MCF 10A (cell line): Measurements from ENCODE around the gene ECHDC3. TPM values are rescaled to one million over a fixed set of nuclear protein-coding genes. Genes with fewer than 3 reads are reported as not detected.

Source experiments
- BruUV-seq: library from RNA; stranded (reverse); fragments of 400-500 nt; replicated peaks from 2 replicates; lab custom pipeline; 2021; lab: Mats Ljungman, UMichigan
- CTCF ChIA-PET: fragments of 300-600 bp; sonication (Branson Sonifier 250); formaldehyde crosslinking; extraction: SDS; loops from one replicate; lab custom pipeline; 2021; ENCODE audit warnings: antibody characterized with exemption, inconsistent platforms; lab: Yijun Ruan, JAX
- POLR2A ChIA-PET: fragments of 300-600, 350-650 bp; sonication (Branson Sonifier 250); formaldehyde crosslinking; extraction: SDS; loops from one replicate; lab custom pipeline; 2020; ENCODE audit warnings: antibody characterized with exemption, inconsistent platforms; lab: Yijun Ruan, JAX
- DNase-seq: peaks from one replicate; pipeline ENCODE4 v3.0.0-alpha.2; 2018; ENCODE audit not compliant: unreplicated experiment
- H3K27ac Mint-ChIP-seq: one replicate; pipeline ENCODE4 v1.8.0; 2022; ENCODE audit warnings: mild to moderate bottlenecking, low read depth, mixed read lengths; ENCODE audit not compliant: unreplicated experiment
- H3K27me3 Mint-ChIP-seq: one replicate; pipeline ENCODE4 v1.8.0; 2022; ENCODE audit warnings: mixed read lengths; ENCODE audit not compliant: insufficient read depth, unreplicated experiment
- H3K36me3 Mint-ChIP-seq: one replicate; pipeline ENCODE4 v1.8.0; 2022; ENCODE audit warnings: mild to moderate bottlenecking, moderate library complexity, mixed read lengths; ENCODE audit not compliant: insufficient read depth, unreplicated experiment
- H3K4me1 Mint-ChIP-seq: one replicate; pipeline ENCODE4 v1.8.0; 2022; ENCODE audit warnings: mixed read lengths; ENCODE audit not compliant: insufficient read depth, unreplicated experiment
- H3K4me3 Mint-ChIP-seq: one replicate; pipeline ENCODE4 v1.8.0; 2022; ENCODE audit warnings: mild to moderate bottlenecking, moderate library complexity, mixed read lengths; ENCODE audit not compliant: unreplicated experiment
- H3K9me3 Mint-ChIP-seq: one replicate; pipeline ENCODE4 v1.8.0; 2022; ENCODE audit warnings: mixed read lengths; ENCODE audit not compliant: unreplicated experiment
- CTCF ChIP-seq: fragments of 200-600 bp; IDR thresholded peaks from one replicate; pipeline ENCODE4 v1.8.0; 2022; ENCODE audit warnings: antibody characterized with exemption, mild to moderate bottlenecking; ENCODE audit not compliant: unreplicated experiment
- intact Hi-C: fragments of 100-400 bp; cut with micrococcal nuclease; formaldehyde crosslinking; loops from 2 replicates; pipeline ENCODE4 v1.14.1; 2022
- total RNA-seq: library from RNA; stranded (reverse); gene quantifications from 2 replicates; pipeline ENCODE4 v1.2.3, GENCODE V29; 2022

ECHDC3 gene
- total RNA-seq, 1 experiment from 2014 or later, result 25.5 TPM

DNA sequence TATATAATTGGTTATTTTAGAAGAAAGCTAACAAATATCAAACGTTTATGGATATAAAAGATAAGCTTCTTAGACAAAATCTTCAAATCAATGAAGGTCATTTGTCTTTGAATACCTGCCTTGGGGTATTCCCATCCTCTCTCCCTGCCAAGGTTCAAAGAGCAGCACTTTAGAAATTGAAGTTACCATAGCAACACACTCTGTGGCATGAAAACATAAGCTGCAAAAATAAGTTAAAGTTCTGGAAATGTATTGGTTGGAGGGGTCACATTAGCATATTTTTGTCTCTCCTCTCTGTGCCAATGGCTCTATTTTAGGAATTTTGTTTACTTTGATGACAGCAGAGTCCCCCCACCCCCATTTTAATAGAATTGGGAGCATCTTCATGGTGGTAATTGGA lies 12.0 kb downstream of the ECHDC3 start:
- no peaks in the 10 kb centered on the region for H3K27me3 Mint-ChIP-seq
- H3K4me3 Mint-ChIP-seq, result no peak overlapping the region
- ChIA-PET CTCF (interaction anchor here (0.8 to 1.1 kb wide), 2 partner anchors 47 to 238 kb away, joined by 3 to 4 read pairs; no protein-coding TSS in a partner anchor), POLR2A (interaction anchor here (0.7 kb wide), 1 partner anchor 144 kb away, joined by 3 read pairs; no protein-coding TSS in a partner anchor)
- peaks cover 9% of the 10 kb centered on the region for H3K4me1 Mint-ChIP-seq
- TF ChIP-seq CTCF, result no peak
- intact Hi-C loops, result no loop called here
- H3K27ac Mint-ChIP-seq, result no peak overlapping the region
- H3K36me3 Mint-ChIP-seq, result peaks cover 78% of the 10 kb centered on the region
- H3K9me3 Mint-ChIP-seq, result no peaks in the 10 kb centered on the region
- no peak for DNase-seq
- BruUV-seq, result no TSS peak

DNA sequence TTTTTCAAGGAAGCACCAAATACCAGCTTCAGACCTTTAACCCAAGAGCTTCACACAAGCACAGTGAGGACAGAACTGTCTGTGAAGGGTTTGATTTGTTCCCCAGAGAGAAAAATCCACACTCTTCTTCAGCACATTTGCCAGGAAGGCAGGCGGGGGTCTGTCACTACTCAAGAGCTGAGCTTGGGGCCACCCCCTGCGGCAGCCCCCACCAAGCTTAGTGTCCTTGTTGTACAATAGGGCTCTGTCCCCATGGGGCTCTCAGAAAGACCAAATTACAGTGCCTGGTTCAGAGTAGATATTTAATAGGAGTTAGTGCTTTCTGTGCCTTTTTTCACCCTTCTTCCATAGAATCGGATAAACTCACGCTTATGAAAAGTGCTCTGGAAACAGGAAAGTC lies 12.4 kb downstream of the ECHDC3 start:
- POLR2A ChIA-PET, result no interaction called here
- H3K4me3 Mint-ChIP-seq, result no peak overlapping the region
- H3K27ac Mint-ChIP-seq, result no peak overlapping the region
- intact Hi-C loops, result no loop called here
- TF ChIP-seq CTCF, result no peak
- H3K36me3 Mint-ChIP-seq, result peaks cover 73% of the 10 kb centered on the region
- DNase-seq, result no peak
- no TSS peak for BruUV-seq
- H3K4me1 Mint-ChIP-seq, result peaks cover 9% of the 10 kb centered on the region
- no peaks in the 10 kb centered on the region for H3K9me3 Mint-ChIP-seq
- no peaks in the 10 kb centered on the region for H3K27me3 Mint-ChIP-seq
- CTCF ChIA-PET, result interaction anchor here (0.8 to 1.1 kb wide), 2 partner anchors 48 to 239 kb away, joined by 3 to 4 read pairs; no protein-coding TSS in a partner anchor

DNA sequence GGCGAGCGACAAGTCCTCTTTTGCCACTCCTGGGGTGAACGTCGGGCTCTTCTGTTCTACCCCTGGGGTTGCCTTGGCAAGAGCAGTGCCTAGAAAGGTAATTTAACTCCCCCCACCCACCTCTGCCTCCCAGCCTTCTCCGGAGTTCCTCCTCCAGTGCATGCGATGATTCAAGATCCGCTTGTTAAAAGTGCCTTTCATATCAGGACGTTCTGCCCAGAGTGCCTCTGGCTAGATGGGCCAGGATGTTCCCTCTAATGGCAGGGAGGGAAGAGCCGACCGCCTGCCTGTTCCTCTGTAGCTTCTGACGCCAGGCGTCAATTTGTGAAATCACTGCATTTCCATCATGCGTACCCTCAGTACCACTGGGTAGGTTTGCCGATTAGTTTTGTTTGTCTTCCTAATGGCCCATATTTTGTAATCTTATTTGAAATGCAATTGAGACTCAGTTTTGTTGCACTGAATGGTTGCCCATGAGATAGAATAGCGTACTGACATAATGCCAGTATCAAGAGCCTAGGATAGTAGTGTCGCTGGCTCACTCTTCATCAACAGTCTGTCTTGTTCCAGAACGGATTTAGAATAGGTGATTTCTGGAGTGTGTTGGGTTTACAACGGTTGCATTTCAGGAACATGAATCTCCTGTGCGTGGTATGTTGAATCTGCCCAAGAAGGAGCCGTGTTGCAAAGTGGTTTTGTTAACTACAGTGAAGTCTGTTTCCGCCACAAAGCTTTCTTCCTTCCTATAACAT lies 13.5 kb downstream of the ECHDC3 start:
- H3K4me1 Mint-ChIP-seq, result peaks cover 9% of the 10 kb centered on the region
- no TSS peak for BruUV-seq
- no peaks in the 10 kb centered on the region for H3K27me3 Mint-ChIP-seq
- ChIA-PET POLR2A (interaction anchor here (2.4 kb wide), 1 partner anchor 13 kb away, joined by 20 read pairs; the partner anchor contains the start of gene ECHDC3), CTCF (interaction anchor here (0.6 kb wide), 1 partner anchor 893 kb away, joined by 3 read pairs; no protein-coding TSS in a partner anchor)
- TF ChIP-seq CTCF, result no peak
- H3K36me3 Mint-ChIP-seq, result peaks cover 62% of the 10 kb centered on the region
- intact Hi-C loops, result no loop called here
- no peak for DNase-seq
- H3K27ac Mint-ChIP-seq, result no peak overlapping the region
- H3K9me3 Mint-ChIP-seq, result no peaks in the 10 kb centered on the region
- no peak overlapping the region for H3K4me3 Mint-ChIP-seq

- H3K27me3 Mint-ChIP-seq, result no peaks in the 10 kb centered on the region
- intact Hi-C loops, result no loop called here
Observed at GRCh38 chr10:11756766-11757315, 14.7 kb downstream of the ECHDC3 start.

More at GRCh38 chr10:11756766-11757315, 14.7 kb downstream of the ECHDC3 start:
- BruUV-seq, result no TSS peak
- DNase-seq, result no peak
- ChIA-PET CTCF (interaction anchor here (0.6 to 2.3 kb wide), 20 partner anchors 10 to 362 kb away, joined by 3 to 44 read pairs (median 5); partner anchors contain the start of gene ECHDC3), POLR2A (interaction anchor here (0.7 to 2.4 kb wide), 8 partner anchors 10 to 238 kb away, joined by 3 to 20 read pairs (median 7); partner anchors contain the start of gene ECHDC3)
- H3K27ac Mint-ChIP-seq, result no peak overlapping the region
- no peaks in the 10 kb centered on the region for H3K9me3 Mint-ChIP-seq
- H3K36me3 Mint-ChIP-seq, result peaks cover 51% of the 10 kb centered on the region
- H3K4me1 Mint-ChIP-seq, result peaks cover 9% of the 10 kb centered on the region
- H3K4me3 Mint-ChIP-seq, result no peak overlapping the region
- no peak for TF ChIP-seq CTCF
